H9 (cell line): ENCODE measurements around the gene MYOM1. TPM values are rescaled to one million over a fixed set of nuclear protein-coding genes. Genes with fewer than 3 reads are reported as not detected.

Experiments used
- DNase-seq: peaks from one replicate; pipeline ENCODE4 v3.0.0-alpha.2; 2017
- H2AFZ ChIP-seq: one replicate; pipeline ENCODE4 v1.6.1; 2013; ENCODE audit warnings: mild to moderate bottlenecking, low read length, control low read depth, moderate library complexity
- H2AK5ac ChIP-seq: 2 replicates; pipeline ENCODE4 v1.6.1; 2013; ENCODE audit warnings: low read length, control low read depth, mixed read lengths; ENCODE audit not compliant: insufficient read length
- H2BK120ac ChIP-seq: one replicate; pipeline ENCODE4 v1.6.1; 2013; ENCODE audit warnings: low read depth, mild to moderate bottlenecking, low read length, control low read depth, inconsistent platforms; ENCODE audit not compliant: poor library complexity, severe bottlenecking
- H2BK12ac ChIP-seq: 2 replicates; pipeline ENCODE4 v1.6.1; 2013; ENCODE audit warnings: low read length, control low read depth, mixed read lengths, low read depth; ENCODE audit not compliant: insufficient read length
- H2BK15ac ChIP-seq: 2 replicates; pipeline ENCODE4 v1.6.1; 2013; ENCODE audit warnings: low read depth, low read length, control low read depth
- H2BK20ac ChIP-seq: one replicate; pipeline ENCODE4 v1.6.1; 2013; ENCODE audit warnings: low read depth, mild to moderate bottlenecking, low read length, control low read depth, inconsistent platforms; ENCODE audit not compliant: poor library complexity, severe bottlenecking
- H2BK5ac ChIP-seq: 2 replicates; pipeline ENCODE4 v1.6.1; 2013; ENCODE audit warnings: low read length, control low read depth, mixed read lengths; ENCODE audit not compliant: insufficient read length
- H3K14ac ChIP-seq: 2 replicates; pipeline ENCODE4 v1.6.1; 2013; ENCODE audit warnings: low read length, control low read depth; ENCODE audit not compliant: insufficient read depth
- H3K18ac ChIP-seq: 2 replicates; pipeline ENCODE4 v1.6.1; 2013; ENCODE audit warnings: low read depth, mild to moderate bottlenecking, mixed read lengths, low read length, control low read depth; ENCODE audit not compliant: insufficient read length
- H3K23ac ChIP-seq: 2 replicates; pipeline ENCODE4 v1.6.1; 2013; ENCODE audit warnings: low read length, control low read depth, mixed read lengths, low read depth; ENCODE audit not compliant: insufficient read length
- H3K23me2 ChIP-seq: 2 replicates; pipeline ENCODE4 v1.6.1; 2013; ENCODE audit warnings: low read depth, mild to moderate bottlenecking, mixed read lengths, low read length, control low read depth; ENCODE audit not compliant: insufficient read length, poor library complexity, severe bottlenecking
- H3K27ac ChIP-seq: 2 replicates; pipeline ENCODE4 v1.5.1; 2013; ENCODE audit warnings: low read length, control low read depth, mixed read lengths, low read depth; ENCODE audit not compliant: insufficient read length
- H3K27me3 ChIP-seq: 2 replicates; pipeline ENCODE4 v1.6.1; 2013; ENCODE audit warnings: low read length, control low read depth, inconsistent platforms; ENCODE audit not compliant: insufficient read depth
- H3K4ac ChIP-seq: 2 replicates; pipeline ENCODE4 v1.6.1; 2013; ENCODE audit warnings: low read depth, mild to moderate bottlenecking, control low read depth, inconsistent platforms, low read length, moderate library complexity
- H3K4me1 ChIP-seq: 2 replicates; pipeline ENCODE4 v1.6.1; 2013; ENCODE audit warnings: low read length, control low read depth, inconsistent platforms; ENCODE audit not compliant: insufficient read depth
- H3K4me2 ChIP-seq: 2 replicates; pipeline ENCODE4 v1.6.1; 2013; ENCODE audit warnings: low read length, control low read depth, mixed read lengths; ENCODE audit not compliant: insufficient read length, insufficient read depth
- H3K56ac ChIP-seq: 2 replicates; pipeline ENCODE4 v1.6.1; 2013; ENCODE audit warnings: low read depth, mild to moderate bottlenecking, mixed read lengths, low read length, control low read depth; ENCODE audit not compliant: insufficient read length
- H3K79me1 ChIP-seq: 2 replicates; pipeline ENCODE4 v1.6.1; 2013; ENCODE audit warnings: low read depth, mild to moderate bottlenecking, moderate library complexity, low read length, control low read depth, inconsistent platforms; ENCODE audit not compliant: insufficient read depth, poor library complexity, severe bottlenecking
- H3K79me2 ChIP-seq: 2 replicates; pipeline ENCODE4 v1.6.1; 2013; ENCODE audit warnings: low read length, control low read depth, inconsistent platforms; ENCODE audit not compliant: insufficient read depth
- H3K9ac ChIP-seq: 2 replicates; pipeline ENCODE4 v1.6.1; 2013; ENCODE audit warnings: low read length, control low read depth, mixed read lengths; ENCODE audit not compliant: insufficient read length; ENCODE audit errors: extremely low read depth
- H3K9me3 ChIP-seq: one replicate; pipeline ENCODE4 v1.6.1; 2013; ENCODE audit warnings: low read depth, low read length, inconsistent platforms; ENCODE audit not compliant: control insufficient read depth
- H3T11ph ChIP-seq: one replicate; pipeline ENCODE4 v1.6.1; 2013; ENCODE audit warnings: mild to moderate bottlenecking, low read length, control low read depth, inconsistent platforms
- H4K20me1 ChIP-seq: one replicate; pipeline ENCODE4 v1.6.1; 2013; ENCODE audit not compliant: control insufficient read depth, insufficient read length, insufficient read depth
- H4K5ac ChIP-seq: 2 replicates; pipeline ENCODE4 v1.6.1; 2013; ENCODE audit warnings: low read depth, mild to moderate bottlenecking, mixed read lengths, low read length, control low read depth; ENCODE audit not compliant: insufficient read length
- H4K8ac ChIP-seq: replicated peaks from 2 replicates; pipeline ENCODE4 v1.6.1; 2013; ENCODE audit warnings: low read length, control low read depth, mixed read lengths, low read depth; ENCODE audit not compliant: insufficient read length
- H4K91ac ChIP-seq: 2 replicates; pipeline ENCODE4 v1.6.1; 2013; ENCODE audit warnings: low read depth, mild to moderate bottlenecking, moderate library complexity, mixed read lengths, low read length, control low read depth; ENCODE audit not compliant: insufficient read length
- H3K27ac Mint-ChIP-seq, 3 experiments: 2 replicates in 2 of 3; 3 replicates in 1 of 3; pipeline ENCODE4 v1.8.0; 2020 to 2021; ENCODE audit warnings: mixed read lengths in 3 of 3, mild to moderate bottlenecking in 1 of 3, moderate library complexity in 1 of 3
- H3K27me3 Mint-ChIP-seq: 2 replicates; pipeline ENCODE4 v1.8.0; 2021; ENCODE audit warnings: low read depth, mild to moderate bottlenecking, moderate library complexity, mixed read lengths
- H3K36me3 Mint-ChIP-seq, 3 experiments: 2 replicates in 2 of 3; 3 replicates in 1 of 3; pipeline ENCODE4 v1.8.0; 2020 to 2021; ENCODE audit warnings: low read depth in 3 of 3, mixed read lengths in 3 of 3; ENCODE audit not compliant: insufficient read depth in 1 of 3
- H3K4me1 Mint-ChIP-seq, 2 experiments: 2 replicates each; pipeline ENCODE4 v1.8.0; 2020; ENCODE audit warnings: mixed read lengths in 2 of 2
- H3K4me3 Mint-ChIP-seq, 2 experiments: 2 replicates in 1 of 2; 3 replicates in 1 of 2; pipeline ENCODE4 v1.8.0; 2020 to 2021; ENCODE audit warnings: mild to moderate bottlenecking in 2 of 2, mixed read lengths in 2 of 2, moderate library complexity in 1 of 2
- H3K9me3 Mint-ChIP-seq, 2 experiments: 2 replicates in 1 of 2; 3 replicates in 1 of 2; pipeline ENCODE4 v1.8.0; 2020; ENCODE audit warnings: mild to moderate bottlenecking in 2 of 2, mixed read lengths in 2 of 2, moderate library complexity in 1 of 2
- WGBS: extraction: QIAGEN DNeasy Blood & Tissue Kit; methylation state at CpG from one replicate; pipeline ENCODE4 v1.1.7; 2013; ENCODE audit warnings: missing lambda C conversion rate, low lambda C conversion rate, mixed read lengths; ENCODE audit not compliant: insufficient read length; ENCODE audit errors: extremely low coverage; 5-methylcytosine and 5-hydroxymethylcytosine counted together
- total RNA-seq: library from RNA; stranded (reverse); gene quantifications from 2 replicates; pipeline ENCODE4 v1.2.1, GENCODE V29; 2021
- TF ChIP-seq, protein P1 (sequence below): fragments of 200-600 bp; sonication (generic); conservative IDR thresholded peaks from 3 replicates; pipeline ENCODE4 v1.8.0; 2021; ENCODE audit warnings: antibody characterized with exemption, mild to moderate bottlenecking

Gene MYOM1
- total RNA-seq, 1 experiment from 2014 or later = 0.17 TPM

DNA sequence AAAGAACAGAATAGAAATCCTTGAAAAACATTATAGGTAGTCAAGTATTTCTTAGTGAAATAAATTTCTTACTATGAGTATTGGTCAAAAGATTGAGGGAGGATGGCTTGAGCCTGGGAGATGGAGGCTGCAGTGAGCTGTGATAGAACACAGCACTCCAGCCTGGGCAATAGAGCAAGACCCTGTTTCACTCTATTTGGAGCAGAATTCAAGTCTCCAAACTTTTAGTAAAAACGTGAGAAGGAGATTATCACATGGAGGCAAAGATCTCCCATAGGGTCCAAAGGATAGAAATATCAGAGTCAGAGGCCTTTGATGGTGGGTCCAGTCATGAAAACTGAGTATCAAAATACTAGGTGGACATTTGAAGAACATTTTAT lies 25.4 kb upstream of the MYOM1 start:
- Histone ChIP-seq H3K23me2 (peaks cover 10% of the 10 kb centered on the region), H3K79me1 (no peaks in the 10 kb centered on the region), H3K27me3 (no peaks in the 10 kb centered on the region), H3K14ac (no peak overlapping the region), H2BK120ac (no peak overlapping the region), H4K8ac (no peak overlapping the region), H3K4me1 (no peaks in the 10 kb centered on the region), H3K9me3 (no peaks in the 10 kb centered on the region), H3K4me2 (peak overlapping the region; percentile 60), H3K27ac (no peak overlapping the region), H2BK20ac (no peak overlapping the region), H3K9ac (no peak overlapping the region), H3K56ac (no peak overlapping the region), H3K4ac (no peak overlapping the region), H4K91ac (no peak overlapping the region), H3K18ac (no peak overlapping the region), H2AFZ (no peak overlapping the region), H3K23ac (no peak overlapping the region), H3K79me2 (peaks cover 15% of the 10 kb centered on the region; the same call in 1 of the 2 replicates), H2BK5ac (no peak overlapping the region), H2AK5ac (no peak overlapping the region), H2BK12ac (no peak overlapping the region), H3T11ph (no peak overlapping the region), H4K5ac (no peak overlapping the region), H2BK15ac (no peak overlapping the region), H4K20me1 (no peaks in the 10 kb centered on the region)
- Mint-ChIP-seq H3K4me3 (peak overlapping the region in 1 of 2 experiments; percentile 91; a peak in 2 of 5 replicates), H3K4me1 (peaks cover 21% of the 10 kb centered on the region in 2 experiments), H3K9me3 (peaks cover 27% of the 10 kb centered on the region in 2 experiments), H3K27ac (no peak overlapping the region), H3K36me3 (peaks cover 22 to 29% (median 29%) of the 10 kb centered on the region in 3 experiments; a peak in 6 of 7 replicates), H3K27me3 (no peaks in the 10 kb centered on the region)
- DNase-seq = no peak
- no CpG with 5 or more reads among the region's 1 CpG for WGBS
- TF ChIP-seq, protein P1, sequence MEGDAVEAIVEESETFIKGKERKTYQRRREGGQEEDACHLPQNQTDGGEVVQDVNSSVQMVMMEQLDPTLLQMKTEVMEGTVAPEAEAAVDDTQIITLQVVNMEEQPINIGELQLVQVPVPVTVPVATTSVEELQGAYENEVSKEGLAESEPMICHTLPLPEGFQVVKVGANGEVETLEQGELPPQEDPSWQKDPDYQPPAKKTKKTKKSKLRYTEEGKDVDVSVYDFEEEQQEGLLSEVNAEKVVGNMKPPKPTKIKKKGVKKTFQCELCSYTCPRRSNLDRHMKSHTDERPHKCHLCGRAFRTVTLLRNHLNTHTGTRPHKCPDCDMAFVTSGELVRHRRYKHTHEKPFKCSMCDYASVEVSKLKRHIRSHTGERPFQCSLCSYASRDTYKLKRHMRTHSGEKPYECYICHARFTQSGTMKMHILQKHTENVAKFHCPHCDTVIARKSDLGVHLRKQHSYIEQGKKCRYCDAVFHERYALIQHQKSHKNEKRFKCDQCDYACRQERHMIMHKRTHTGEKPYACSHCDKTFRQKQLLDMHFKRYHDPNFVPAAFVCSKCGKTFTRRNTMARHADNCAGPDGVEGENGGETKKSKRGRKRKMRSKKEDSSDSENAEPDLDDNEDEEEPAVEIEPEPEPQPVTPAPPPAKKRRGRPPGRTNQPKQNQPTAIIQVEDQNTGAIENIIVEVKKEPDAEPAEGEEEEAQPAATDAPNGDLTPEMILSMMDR = no peak
